GM23248 (cell line): ENCODE results near the gene IL3RA. TPM values are rescaled to one million over a fixed set of nuclear protein-coding genes. Genes with fewer than 3 reads are reported as not detected.
"Not testable (repeated sequence)": the region's sequence is repeated elsewhere in the genome, so short reads cannot be mapped to it uniquely, and the experiment has no call there.

ENCODE experiments used
- DNase-seq: peaks from one replicate; pipeline ENCODE4 v3.0.0-alpha.2; 2015
- H2AFZ ChIP-seq: fragments of 200-600 bp; sonication (generic); 2 replicates; pipeline ENCODE4 v1.6.1; 2016; ENCODE audit warnings: antibody characterized with exemption
- H3F3A ChIP-seq: fragments of 200-600 bp; sonication (generic); 2 replicates; pipeline ENCODE4 v1.6.1; 2016; ENCODE audit warnings: mild to moderate bottlenecking, antibody characterized with exemption, mixed run types; ENCODE audit not compliant: insufficient read depth
- H3K27ac ChIP-seq: fragments of 200-600 bp; sonication (generic); 2 replicates; pipeline ENCODE4 v1.5.1; 2016; ENCODE audit warnings: mild to moderate bottlenecking
- H3K27me3 ChIP-seq: fragments of 200-600 bp; sonication (generic); replicated peaks from 2 replicates; pipeline ENCODE4 v1.6.1; 2016; ENCODE audit warnings: mild to moderate bottlenecking; ENCODE audit not compliant: insufficient read depth
- H3K36me3 ChIP-seq: fragments of 200-600 bp; sonication (generic); 2 replicates; pipeline ENCODE4 v1.6.1; 2016; ENCODE audit warnings: low read depth, mild to moderate bottlenecking
- H3K4me1 ChIP-seq: fragments of 200-600 bp; sonication (generic); 2 replicates; pipeline ENCODE4 v1.6.1; 2016; ENCODE audit warnings: mild to moderate bottlenecking; ENCODE audit not compliant: insufficient read depth
- H3K4me2 ChIP-seq: fragments of 200-600 bp; sonication (generic); one replicate; pipeline ENCODE4 v1.6.1; 2016; ENCODE audit warnings: mild to moderate bottlenecking; ENCODE audit not compliant: unreplicated experiment
- H3K4me3 ChIP-seq: fragments of 200-600 bp; sonication (generic); 2 replicates; pipeline ENCODE4 v1.5.1; 2016; ENCODE audit warnings: mild to moderate bottlenecking
- H3K79me2 ChIP-seq: fragments of 200-600 bp; sonication (generic); 2 replicates; pipeline ENCODE4 v1.6.1; 2016; ENCODE audit warnings: mild to moderate bottlenecking; ENCODE audit not compliant: insufficient read depth
- H3K9ac ChIP-seq: fragments of 200-600 bp; sonication (generic); 2 replicates; pipeline ENCODE4 v1.6.1; 2016; ENCODE audit warnings: mild to moderate bottlenecking
- H3K9me2 ChIP-seq: fragments of 200-600 bp; sonication (generic); 2 replicates; pipeline ENCODE4 v1.6.1; 2016; ENCODE audit warnings: mixed run types, mild to moderate bottlenecking, moderate library complexity; ENCODE audit not compliant: insufficient read depth
- H3K9me3 ChIP-seq: fragments of 200-600 bp; sonication (generic); one replicate; pipeline ENCODE4 v1.6.1; 2017; ENCODE audit warnings: low read depth
- H4K20me1 ChIP-seq: fragments of 200-600 bp; sonication (generic); 2 replicates; pipeline ENCODE4 v1.6.0; 2016; ENCODE audit not compliant: insufficient read depth
- EZH2 ChIP-seq: fragments of 200-600 bp; sonication (generic); IDR thresholded peaks from 2 replicates; pipeline ENCODE4 v1.6.1; 2018; ENCODE audit warnings: antibody characterized with exemption, mild to moderate bottlenecking; ENCODE audit not compliant: insufficient read depth, poor library complexity, severe bottlenecking
- EZH2phosphoT487 ChIP-seq: fragments of 200-600 bp; sonication (generic); IDR thresholded peaks from 2 replicates; pipeline ENCODE4 v1.6.1; 2018; ENCODE audit warnings: antibody characterized with exemption, moderate library complexity, mild to moderate bottlenecking, low read depth; ENCODE audit not compliant: insufficient read depth
- whole genome bisulfite sequencing, 2 experiments: methylation state at CpG; one replicate each; pipeline ENCODE4 v1.1.6; 2015 to 2017; ENCODE audit warnings: low lambda C conversion rate in 2 of 2, low coverage in 1 of 2; ENCODE audit errors: missing lambda C conversion rate in 2 of 2; 5-methylcytosine and 5-hydroxymethylcytosine counted together
- in situ Hi-C: fragments of 300-500 bp; cut with MboI; formaldehyde crosslinking; loops from 2 replicates; pipeline ENCODE4 v1.15.0; 2020
- polyA plus RNA-seq: library from polyadenylated mRNA; unstranded; fragments of >200 nt; fragmentation: Nextera tagmentation; extraction: Ambion mirVana; gene quantifications from 2 replicates; pipeline ENCODE4 v1.2.1, GENCODE V29; 2016
- total RNA-seq: library from RNA; depleted of rRNA; stranded (reverse); fragments of >200 nt; shearing (Covaris generic); gene quantifications from 2 replicates; pipeline ENCODE4 v1.2.3, GENCODE V29; 2014

Gene IL3RA
- total and polyA plus RNA-seq, 2 experiments from 2014 or later: 0.30 TPM; not detected in 1

- TF ChIP-seq EZH2 (no peak), EZH2phosphoT487 (no peak)
- Histone ChIP-seq H3K9me2 (no peaks in the 10 kb centered on the region), H3K9me3 (no peaks in the 10 kb centered on the region), H3K4me2 (no peak overlapping the region), H3K36me3 (no peaks in the 10 kb centered on the region), H3K27ac (no peak overlapping the region), H3K4me3 (no peak overlapping the region), H3K9ac (no peak overlapping the region), H3F3A (no peaks in the 10 kb centered on the region), H2AFZ (no peak overlapping the region), H3K4me1 (no peaks in the 10 kb centered on the region), H4K20me1 (no peaks in the 10 kb centered on the region), H3K27me3 (no peaks in the 10 kb centered on the region), H3K79me2 (no peaks in the 10 kb centered on the region)
- in situ Hi-C loops: no loop called here
- 39 to 41% methylated on average over 19 to 20 of the region's 20 CpGs for WGBS, 2 experiments
- DNase-seq: no peak
Observed at GRCh38 chrX:1325515-1326116, 11.0 kb upstream of the IL3RA start.

GRCh38 chrX:1327651-1328304 lies 8.8 kb upstream of the IL3RA start:
- in situ Hi-C loops: no loop called here
- Histone ChIP-seq H3K4me2 (no peak overlapping the region), H3K4me1 (no peaks in the 10 kb centered on the region), H3K9me2 (no peaks in the 10 kb centered on the region), H3K4me3 (no peak overlapping the region), H2AFZ (no peak overlapping the region), H3K27ac (no peak overlapping the region), H3K9ac (no peak overlapping the region), H3K79me2 (no peaks in the 10 kb centered on the region), H3K27me3 (no peaks in the 10 kb centered on the region), H3K9me3 (no peaks in the 10 kb centered on the region), H3K36me3 (no peaks in the 10 kb centered on the region), H4K20me1 (no peaks in the 10 kb centered on the region), H3F3A (no peaks in the 10 kb centered on the region)
- TF ChIP-seq EZH2phosphoT487 (no peak), EZH2 (no peak)
- WGBS, 2 experiments: 16 to 19% methylated on average over 18 of the region's 18 CpGs
- DNase-seq: no peak

GRCh38 chrX:1330605-1331004 lies 6.0 kb upstream of the IL3RA start:
- DNase-seq: no peak
- H3K27ac ChIP-seq: no peak overlapping the region
- no peak overlapping the region for H3K4me3 ChIP-seq
- no peaks in the 10 kb centered on the region for H3K36me3 ChIP-seq
- no peak overlapping the region for H3K9ac ChIP-seq
- H3K4me2 ChIP-seq: no peak overlapping the region
- H3K79me2 ChIP-seq: no peaks in the 10 kb centered on the region
- no peaks in the 10 kb centered on the region for H3K27me3 ChIP-seq
- no peak overlapping the region for H2AFZ ChIP-seq
- H4K20me1 ChIP-seq: no peaks in the 10 kb centered on the region
- TF ChIP-seq EZH2phosphoT487 (no peak), EZH2 (no peak)
- H3K9me2 ChIP-seq: no peaks in the 10 kb centered on the region
- no peaks in the 10 kb centered on the region for H3K9me3 ChIP-seq
- in situ Hi-C loops: no loop called here
- WGBS, 2 experiments: 59 to 61% methylated on average over 12 of the region's 12 CpGs
- H3K4me1 ChIP-seq: no peaks in the 10 kb centered on the region
- no peaks in the 10 kb centered on the region for H3F3A ChIP-seq

GRCh38 chrX:1332433-1332832 lies 4.2 kb upstream of the IL3RA start:
- 47 to 52% methylated on average over 4 of the region's 4 CpGs for WGBS, 2 experiments
- not testable (repeated sequence) for H3K9me3 ChIP-seq, H3K27ac ChIP-seq

GRCh38 chrX:1334854-1335253 lies 1.7 kb upstream of the IL3RA start:
- H3K36me3 ChIP-seq: no peaks in the 10 kb centered on the region
- no peaks in the 10 kb centered on the region for H3K9me2 ChIP-seq
- no peak overlapping the region for H3K27ac ChIP-seq
- no peak overlapping the region for H3K9ac ChIP-seq
- no peaks in the 10 kb centered on the region for H3K79me2 ChIP-seq
- H3K4me2 ChIP-seq: no peak overlapping the region
- WGBS, 2 experiments: 57 to 60% methylated on average over 10 of the region's 10 CpGs
- no peak for DNase-seq
- H3K4me1 ChIP-seq: no peaks in the 10 kb centered on the region
- H3K4me3 ChIP-seq: no peak overlapping the region
- H2AFZ ChIP-seq: no peak overlapping the region
- no peaks in the 10 kb centered on the region for H3K27me3 ChIP-seq
- TF ChIP-seq EZH2phosphoT487 (no peak), EZH2 (no peak)
- no peaks in the 10 kb centered on the region for H3F3A ChIP-seq
- no peaks in the 10 kb centered on the region for H4K20me1 ChIP-seq
- no peaks in the 10 kb centered on the region for H3K9me3 ChIP-seq
- in situ Hi-C loops: no loop called here

More at GRCh38 chrX:1332433-1332832, 4.2 kb upstream of the IL3RA start:
- H3K4me3 ChIP-seq, in situ Hi-C loops, H4K20me1 ChIP-seq, H3F3A ChIP-seq, H3K36me3 ChIP-seq, H3K4me2 ChIP-seq, H3K79me2 ChIP-seq, DNase-seq, H2AFZ ChIP-seq, H3K9me2 ChIP-seq, H3K9ac ChIP-seq, H3K27me3 ChIP-seq, H3K4me1 ChIP-seq: not testable (repeated sequence)
